HG03354 (cell line): ENCODE measurements around the gene CDHR5.
"Not testable (repeated sequence)": the region's sequence is repeated elsewhere in the genome, so short reads cannot be mapped to it uniquely, and the experiment has no call there.

ENCODE experiments used
- ATAC-seq: cut with Tn5 transposase; IDR thresholded peaks from one replicate; pipeline ENCODE4 v1.9.1; 2021; ENCODE audit warnings: mild to moderate bottlenecking; ENCODE audit not compliant: unreplicated experiment, poor library complexity, severe bottlenecking

The CDHR5 gene

GRCh38 chr11:575313-575995 is 49.3 kb downstream of the CDHR5 start:
- peak; percentile 31 for ATAC-seq

- ATAC-seq, result no peak
These were observed 50.0 kb downstream of the CDHR5 start for GRCh38 chr11:574632-575312.

GRCh38 chr11:574031-574570 is 50.7 kb downstream of the CDHR5 start:
- ATAC-seq, result not testable (repeated sequence)

GRCh38 chr11:573146-573759 is 51.5 kb downstream of the CDHR5 start:
- no peak for ATAC-seq

- ATAC-seq, result no peak
These were observed 53.0 kb downstream of the CDHR5 start for GRCh38 chr11:571802-572185.

GRCh38 chr11:569158-569885 is 55.4 kb downstream of the CDHR5 start:
- no peak for ATAC-seq

GRCh38 chr11:568306-569157 is 56.2 kb downstream of the CDHR5 start:
- ATAC-seq, result peak; percentile 87

GRCh38 chr11:567629-568292 is 57.0 kb downstream of the CDHR5 start:
- peak; percentile 2 for ATAC-seq

- no peak for ATAC-seq
These were observed 57.6 kb downstream of the CDHR5 start for GRCh38 chr11:567011-567628.
